HG03558 (cell line): Measurements from ENCODE around the gene RAP1GAP.

Source experiments
- ATAC-seq: cut with Tn5 transposase; IDR thresholded peaks from one replicate; pipeline ENCODE4 v1.9.1; 2021; ENCODE audit warnings: moderate number of reproducible peaks; ENCODE audit not compliant: unreplicated experiment; ENCODE audit errors: extremely low read depth

RAP1GAP gene

GRCh38 chr1:21669258-21670058, at the start of gene RAP1GAP:
Gene RAP1GAP (minus strand): TSS chr1:21669357. CDS start chr1:21620032, 49,325 bp downstream.
- no peak for ATAC-seq

GRCh38 chr1:21716169-21716568, 47.0 kb upstream of the RAP1GAP start:
- no peak for ATAC-seq

GRCh38 chr1:21707891-21708290, 38.7 kb upstream of the RAP1GAP start:
- no peak for ATAC-seq

GRCh38 chr1:21707086-21707840, 38.1 kb upstream of the RAP1GAP start:
- no peak for ATAC-seq

- ATAC-seq, result no peak
Observed at GRCh38 chr1:21706151-21706835, 37.1 kb upstream of the RAP1GAP start.

- ATAC-seq, result no peak
Observed at GRCh38 chr1:21705303-21705980, 36.3 kb upstream of the RAP1GAP start.

GRCh38 chr1:21704145-21704544, 35.0 kb upstream of the RAP1GAP start:
- ATAC-seq, result no peak

GRCh38 chr1:21703318-21703963, 34.3 kb upstream of the RAP1GAP start:
- no peak for ATAC-seq

- ATAC-seq, result no peak
Observed at GRCh38 chr1:21702780-21703179, 33.6 kb upstream of the RAP1GAP start.

- no peak for ATAC-seq
Observed at GRCh38 chr1:21701401-21701800, 32.2 kb upstream of the RAP1GAP start.

- ATAC-seq, result no peak
Observed at GRCh38 chr1:21700094-21700493, 30.9 kb upstream of the RAP1GAP start.

- ATAC-seq, result no peak
Observed at GRCh38 chr1:21696931-21697330, 27.8 kb upstream of the RAP1GAP start.

GRCh38 chr1:21693732-21694131, 24.6 kb upstream of the RAP1GAP start:
- ATAC-seq, result no peak

- ATAC-seq, result no peak
Observed at GRCh38 chr1:21691739-21692138, 22.6 kb upstream of the RAP1GAP start.

GRCh38 chr1:21689661-21690372, 20.7 kb upstream of the RAP1GAP start:
- ATAC-seq, result no peak

GRCh38 chr1:21687081-21687529, 17.9 kb upstream of the RAP1GAP start:
- no peak for ATAC-seq

GRCh38 chr1:21685946-21686678, 17.0 kb upstream of the RAP1GAP start:
- ATAC-seq, result no peak

GRCh38 chr1:21681426-21681825, 12.3 kb upstream of the RAP1GAP start:
- no peak for ATAC-seq

GRCh38 chr1:21680918-21681317, 11.8 kb upstream of the RAP1GAP start:
- ATAC-seq, result no peak
